SKM-1 treated with dmso at 0.1 percent for 144 hours (cell line): ENCODE data around the gene FOXD3.

ENCODE experiments used
- DNase-seq: peaks from one replicate; lab custom pipeline; 2025; ENCODE audit not compliant: unreplicated experiment; lab: John Stamatoyannopoulos, UW

The FOXD3 gene

GRCh38 chr1:63322114-63322943, at the start of gene FOXD3:
Gene FOXD3, plus strand, starts transcription at chr1:63322567. Its CDS starts 492 bp downstream, at chr1:63323059.
- peak; percentile 11 for DNase-seq

DNA sequence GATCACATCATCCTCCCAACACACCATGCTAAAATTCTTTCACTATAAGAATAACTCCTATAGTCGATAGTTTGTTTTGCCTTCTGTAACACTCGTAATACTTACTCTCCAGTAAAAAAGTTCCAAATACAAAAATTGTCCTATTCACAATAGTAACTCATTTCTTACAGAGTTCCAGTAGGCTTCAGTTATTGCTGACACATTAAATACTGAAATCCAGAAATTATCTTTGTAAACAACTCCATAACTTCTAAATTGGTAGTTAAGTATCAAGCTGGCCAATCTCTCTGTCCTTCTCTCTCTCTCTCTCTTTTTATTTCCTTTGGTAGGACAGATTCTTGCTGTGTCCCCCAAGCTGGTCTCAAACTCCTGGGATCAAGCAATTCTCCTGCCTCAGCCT, 49.6 kb upstream of the FOXD3 start:
- DNase-seq, result no peak

DNA sequence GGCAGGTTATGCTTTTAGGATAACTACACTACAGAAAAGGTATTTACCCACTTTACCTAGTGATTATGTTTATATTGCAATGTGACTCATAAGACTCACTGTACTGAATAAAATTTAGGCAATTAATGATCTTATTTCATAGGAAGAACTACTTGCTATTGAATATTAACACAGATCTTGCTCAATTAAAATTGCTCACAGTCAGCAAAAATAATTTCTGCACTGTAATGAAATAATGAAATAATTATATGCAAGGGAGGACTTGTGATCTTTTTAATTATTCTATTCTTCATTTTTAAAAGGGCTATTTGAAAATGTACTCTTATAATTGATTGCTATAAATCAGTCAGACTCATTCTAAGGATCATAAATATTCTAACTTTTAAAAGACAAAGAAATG, 48.0 kb upstream of the FOXD3 start:
- no peak for DNase-seq

GRCh38 chr1:63274979-63275378, 47.4 kb upstream of the FOXD3 start:
- no peak for DNase-seq

- DNase-seq, result no peak
These were observed 45.7 kb upstream of the FOXD3 start for GRCh38 chr1:63276624-63277023.

DNA sequence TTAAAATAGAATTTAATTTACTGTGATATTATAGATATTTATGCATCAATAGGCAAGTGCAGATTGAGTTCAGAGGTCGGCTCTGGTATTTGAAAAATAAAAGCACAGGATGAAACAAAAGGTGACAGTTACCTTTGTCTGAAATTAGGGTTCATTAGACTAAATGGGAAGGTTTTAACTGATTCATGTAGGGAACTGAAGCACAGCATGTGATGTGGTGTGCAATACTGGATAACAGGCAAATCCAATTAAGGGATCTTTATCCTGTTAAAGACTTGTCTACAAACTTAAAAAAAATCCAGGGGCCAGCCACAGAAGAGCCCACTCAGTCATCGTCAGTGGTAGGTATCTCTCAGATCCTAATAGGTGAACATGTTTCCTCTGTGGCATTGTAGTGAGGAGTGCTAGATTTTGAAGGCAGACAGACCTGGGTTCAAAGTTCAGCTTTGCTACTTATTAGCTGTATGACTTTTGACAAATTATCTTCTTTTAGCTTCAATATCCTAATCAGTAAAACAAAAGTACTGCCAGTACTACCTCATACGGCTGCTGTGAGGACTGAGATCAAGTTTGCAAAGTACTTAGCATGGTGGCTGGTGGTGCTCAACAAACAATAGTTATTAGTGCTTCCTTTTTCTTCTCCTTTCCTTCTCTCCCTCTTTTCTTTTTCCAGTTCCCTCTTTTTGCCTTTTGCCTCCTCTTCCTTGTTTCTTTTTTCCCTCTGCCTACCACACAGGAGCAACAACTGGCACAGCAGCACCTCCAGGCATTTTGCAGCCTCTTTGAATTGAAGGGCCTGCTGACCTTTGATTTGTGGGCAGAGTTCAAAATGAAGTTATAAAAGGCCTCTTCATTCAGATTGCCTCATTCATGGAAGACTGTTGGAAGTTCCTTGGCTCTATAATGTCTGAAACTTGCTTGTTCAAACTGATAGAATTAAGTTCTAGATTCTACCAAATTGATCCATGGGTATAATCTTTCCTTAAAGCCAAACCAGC, 44.9 kb upstream of the FOXD3 start:
- DNase-seq, result no peak

DNA sequence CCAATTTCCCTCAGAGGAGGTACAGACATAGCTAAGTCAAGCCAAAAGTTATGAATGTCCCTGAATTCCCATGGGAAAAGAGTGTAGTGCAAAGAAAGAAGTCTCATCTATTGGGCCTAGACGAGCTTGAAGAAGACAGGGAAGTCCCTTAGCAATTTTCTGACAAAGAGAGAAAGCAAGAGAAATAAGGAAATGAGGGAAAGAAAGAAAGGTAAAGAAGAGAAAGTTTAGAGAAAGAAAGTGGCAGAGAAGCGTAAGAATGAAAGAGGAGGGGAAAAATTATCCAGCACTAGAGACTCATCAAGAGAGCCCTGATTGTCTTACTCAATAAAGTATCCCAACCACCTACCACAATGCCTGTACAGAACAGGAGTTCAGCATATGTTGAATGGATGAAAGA, 40.6 kb upstream of the FOXD3 start:
- DNase-seq, result no peak

GRCh38 chr1:63289135-63289534, 33.2 kb upstream of the FOXD3 start:
- DNase-seq, result no peak

- DNase-seq, result no peak
These were observed 27.4 kb upstream of the FOXD3 start for GRCh38 chr1:63294803-63295594.

- no peak for DNase-seq
These were observed 18.0 kb upstream of the FOXD3 start for GRCh38 chr1:63304410-63304809.

GRCh38 chr1:63305043-63305442, 17.3 kb upstream of the FOXD3 start:
- DNase-seq, result no peak

DNA sequence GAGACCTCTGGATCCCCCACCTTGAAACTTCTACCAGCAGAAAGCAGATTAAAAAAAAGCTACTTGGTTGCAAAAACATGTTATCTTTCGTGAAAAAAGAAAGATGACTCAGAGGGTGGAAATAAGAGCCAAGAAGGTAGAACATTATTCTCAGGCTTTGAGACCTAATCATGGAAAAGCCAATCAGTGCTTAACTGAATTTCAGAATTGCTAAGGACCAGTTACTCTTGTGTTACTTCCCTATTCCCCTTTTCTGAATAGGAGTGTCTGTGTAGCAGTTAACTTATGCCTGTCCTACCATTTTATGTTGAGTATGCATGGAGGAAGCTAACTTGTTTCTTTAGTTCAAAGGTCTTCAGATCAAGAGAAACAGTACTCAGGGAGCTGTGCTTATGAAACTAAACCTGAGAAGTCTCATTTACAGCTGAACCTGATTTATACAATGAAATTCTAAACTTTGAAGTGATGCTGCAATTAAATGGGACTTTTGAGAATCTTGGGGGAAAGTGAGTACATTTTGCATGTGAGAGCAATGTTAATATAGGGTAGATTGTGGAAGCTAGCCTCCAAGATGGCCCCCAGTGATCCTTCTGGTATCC, 15.1 kb upstream of the FOXD3 start:
- no peak for DNase-seq

DNA sequence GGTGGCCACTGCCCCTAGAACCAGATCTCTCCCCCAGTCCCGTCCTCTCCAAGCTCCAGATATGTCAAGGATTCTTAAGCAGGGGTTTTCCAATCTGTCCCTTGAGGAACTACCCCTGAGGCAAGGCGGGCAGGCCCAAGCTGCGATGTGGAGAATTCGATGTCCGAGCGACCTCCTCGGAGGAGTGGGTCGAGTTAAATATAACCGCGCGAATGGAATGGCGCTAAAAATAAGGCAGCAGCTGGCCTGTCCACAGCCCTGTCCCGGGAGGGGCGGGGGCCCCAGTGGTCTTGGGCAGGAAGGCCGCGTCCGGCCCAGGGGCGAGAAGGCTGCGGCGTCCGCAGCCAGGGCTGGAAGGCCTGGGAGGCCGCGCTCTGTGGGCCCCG, 5.8 kb upstream of the FOXD3 start:
- DNase-seq, result no peak

DNA sequence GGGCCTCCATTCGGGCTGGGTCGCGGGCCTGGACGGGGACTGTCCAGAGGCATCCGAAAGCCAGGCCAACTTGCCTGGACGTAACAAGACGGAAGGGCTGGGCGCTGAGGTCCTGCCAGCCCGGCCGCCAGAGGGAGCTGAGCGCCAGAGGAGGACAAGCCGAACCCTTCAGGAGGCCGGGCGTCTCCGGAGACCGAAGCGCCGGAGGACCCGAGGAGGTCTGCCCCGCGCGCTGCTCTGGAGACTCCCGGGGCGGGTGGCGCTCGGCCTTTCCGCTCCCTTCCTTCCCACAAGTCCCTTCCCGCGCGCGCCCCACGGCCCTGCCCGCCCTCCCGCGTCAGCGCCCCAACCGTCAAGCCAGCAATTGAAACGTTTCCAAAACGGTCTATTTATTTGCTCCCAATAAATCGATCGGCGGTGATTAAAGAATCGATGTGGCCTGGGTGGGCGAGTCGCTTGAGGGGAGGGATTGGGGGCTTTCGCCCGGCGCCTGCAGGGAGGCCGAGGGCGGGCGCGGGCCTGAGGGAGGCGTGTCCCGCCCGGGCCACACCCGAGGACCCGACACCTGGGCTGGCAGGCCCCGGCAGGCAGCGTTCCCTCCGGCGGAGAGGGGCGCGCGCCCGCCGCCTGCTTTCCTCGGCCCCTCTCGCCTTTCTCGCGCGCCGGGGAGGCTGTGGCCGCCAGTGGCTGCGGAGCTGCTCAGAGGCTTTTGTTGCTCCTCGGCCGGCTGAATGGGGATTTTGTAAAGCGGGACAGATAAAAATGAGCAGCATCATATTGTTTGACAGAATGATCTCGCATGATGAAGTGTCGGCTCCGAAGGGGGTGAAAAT, 5.2 kb upstream of the FOXD3 start:
- DNase-seq, result peak; percentile 68

- no peak for DNase-seq
These were observed 4.6 kb upstream of the FOXD3 start for GRCh38 chr1:63317817-63318152.

DNA sequence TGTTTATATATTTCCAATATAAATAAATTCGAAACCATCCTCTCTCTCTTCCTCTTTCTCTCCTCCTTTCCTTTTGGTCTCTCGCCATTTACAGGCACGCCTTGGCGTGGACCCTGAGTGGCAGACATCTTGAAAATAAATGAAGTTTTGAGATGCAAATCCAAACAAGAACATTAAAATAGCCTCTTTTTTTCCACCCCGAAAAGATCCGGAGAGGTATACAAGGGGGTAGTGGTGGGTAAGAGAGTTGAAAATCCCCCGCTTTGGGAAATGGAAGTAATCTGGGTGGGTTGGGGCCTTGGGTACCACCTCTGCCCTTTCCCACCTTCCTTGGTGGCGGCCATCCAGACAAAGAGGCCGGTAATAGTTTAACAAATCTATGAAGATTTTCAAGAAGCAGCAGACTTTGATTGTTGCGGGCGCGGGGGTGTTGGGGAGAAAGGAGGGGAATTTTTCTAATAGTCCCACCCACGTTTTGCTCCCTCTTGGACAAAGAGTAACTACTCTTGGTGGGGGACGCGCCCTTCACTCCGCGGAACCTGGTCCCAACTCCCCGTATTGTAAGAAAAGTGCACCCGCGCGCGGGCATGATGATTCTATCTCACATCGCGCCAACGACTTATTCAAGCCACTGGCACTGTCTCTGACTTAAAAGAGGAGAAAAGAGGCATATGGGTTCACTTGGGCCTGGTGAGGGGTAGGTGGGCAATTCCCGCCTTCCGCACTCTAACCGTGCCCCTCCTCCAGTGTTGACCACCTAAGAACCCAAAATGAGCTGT, 4.0 kb upstream of the FOXD3 start:
- no peak for DNase-seq

DNA sequence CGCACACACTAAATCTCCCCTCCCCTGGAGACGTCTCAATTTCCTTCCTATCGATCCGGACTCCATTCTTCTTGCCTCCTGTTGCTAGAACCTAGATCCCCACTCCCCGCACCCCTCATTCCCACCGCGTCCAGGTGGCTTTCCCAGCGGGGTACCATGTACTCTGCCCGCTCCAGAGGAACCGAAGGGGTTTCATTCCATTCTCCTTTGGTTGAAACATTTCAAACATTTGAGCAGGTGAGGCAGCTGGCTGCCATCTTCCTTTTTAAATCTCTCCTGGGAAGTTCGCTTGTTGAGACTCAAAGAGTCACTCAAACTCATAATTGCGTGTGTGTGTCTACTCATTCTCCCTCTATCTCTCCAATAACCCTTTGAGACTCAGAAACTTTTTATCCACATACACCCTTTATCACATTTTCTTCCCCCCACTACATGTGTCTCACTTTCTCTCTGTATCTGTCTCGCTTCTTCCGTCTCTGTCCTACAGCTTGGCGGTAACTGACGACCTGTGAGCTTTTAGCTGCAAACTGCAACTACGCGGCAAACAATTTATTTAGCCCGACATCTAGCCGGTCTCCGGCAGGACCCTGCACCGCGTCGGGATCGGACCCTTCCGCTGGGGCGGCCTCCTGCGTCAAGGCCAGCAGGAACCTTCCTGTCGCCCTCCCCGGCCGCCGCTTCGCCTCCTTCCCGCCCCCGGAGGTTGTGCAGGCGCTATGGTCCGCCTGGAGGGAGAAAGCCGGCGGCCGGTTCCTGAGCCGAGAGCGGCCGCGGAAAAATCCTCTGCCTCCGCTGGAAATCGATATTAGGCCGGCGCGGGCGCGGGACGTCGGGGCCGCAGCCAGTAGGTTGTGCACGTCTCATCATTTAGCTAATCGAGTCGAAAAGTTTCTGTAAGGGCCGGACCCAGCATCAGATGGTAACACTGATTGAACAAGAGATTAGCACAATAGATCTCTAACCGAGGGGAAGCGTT, 3.0 kb upstream of the FOXD3 start:
- no peak for DNase-seq
